K562 (cell line): ENCODE measurements around the gene ZNF74. TPM values are rescaled to one million over a fixed set of nuclear protein-coding genes. Genes with fewer than 3 reads are reported as not detected.

Source experiments
- CHD2 ChIP-seq: IDR thresholded peaks from 2 replicates; pipeline ENCODE4 v1.6.1; 2011; ENCODE audit warnings: low read depth, low read length
- GATA2 ChIP-seq: sonication (generic); formaldehyde crosslinking; IDR thresholded peaks from 2 replicates; pipeline ENCODE4 v1.4.0; 2020; ENCODE audit warnings: mild to moderate bottlenecking, missing genetic modification reagents
- HSF4 ChIP-seq: fragments of 250-450 bp; sonication (Bioruptor Pico); IDR thresholded peaks from 2 replicates; pipeline ENCODE4 v2.1.2; 2022; ENCODE audit warnings: mild to moderate bottlenecking, moderate library complexity, borderline replicate concordance
- MAZ ChIP-seq, 2 experiments: fragments of 450-650 bp in 1 of 2; sonication (generic) in 1 of 2; formaldehyde crosslinking; IDR thresholded peaks in 1 of 2; conservative IDR thresholded peaks in 1 of 2; 2 replicates each; pipeline versions ENCODE4 v1.4.0 to v1.5.0; 2020; ENCODE audit warnings: mild to moderate bottlenecking in 1 of 2, missing genetic modification reagents in 1 of 2
- MEIS2 ChIP-seq: fragments of 450-650 bp; IDR thresholded peaks from 2 replicates; pipeline ENCODE4 v1.6.1; 2014; ENCODE audit warnings: mild to moderate bottlenecking; ENCODE audit not compliant: partially characterized antibody
- NEUROD1 ChIP-seq: fragments of 150-350 bp; IDR thresholded peaks from 2 replicates; pipeline ENCODE4 v1.6.1; 2014; ENCODE audit warnings: borderline replicate concordance, low read length, low read depth; ENCODE audit not compliant: partially characterized antibody
- PCBP2 ChIP-seq: fragments of 200-400 bp; formaldehyde crosslinking; IDR thresholded peaks from 2 replicates; pipeline ENCODE4 v1.6.1; 2018; ENCODE audit warnings: low read length, low read depth, mild to moderate bottlenecking, moderate library complexity; ENCODE audit not compliant: poor library complexity, severe bottlenecking
- PHF8 ChIP-seq: fragments of 200-600 bp; sonication (generic); IDR thresholded peaks from 2 replicates; pipeline ENCODE4 v1.6.1; 2012; ENCODE audit warnings: mixed run types, mild to moderate bottlenecking, inconsistent platforms, low read length, moderate library complexity, borderline replicate concordance
- POLR3G ChIP-seq: IDR thresholded peaks from 2 replicates; pipeline ENCODE4 v1.6.1; 2011; ENCODE audit not compliant: insufficient read length, insufficient replicate concordance; ENCODE audit errors: extremely low read depth
- SAFB2 ChIP-seq: fragments of 200-400 bp; formaldehyde crosslinking; IDR thresholded peaks from 2 replicates; pipeline ENCODE4 v1.6.1; 2018; ENCODE audit warnings: borderline replicate concordance, low read length, low read depth, moderate library complexity; ENCODE audit not compliant: severe bottlenecking
- SOX6 ChIP-seq: fragments of 450-650 bp; IDR thresholded peaks from 2 replicates; pipeline ENCODE4 v1.6.1; 2014; ENCODE audit warnings: mild to moderate bottlenecking
- TARDBP ChIP-seq: fragments of 450-650 bp; IDR thresholded peaks from 2 replicates; pipeline ENCODE4 v1.6.1; 2016
- TSC22D4 ChIP-seq: fragments of 450-650 bp; IDR thresholded peaks from 2 replicates; pipeline ENCODE4 v1.6.1; 2016; ENCODE audit warnings: missing genetic modification characterization, missing biosample characterization, control low read depth
- ZBTB5 ChIP-seq: fragments of 450-650 bp; IDR thresholded peaks from 2 replicates; pipeline ENCODE4 v1.6.1; 2017; ENCODE audit warnings: antibody characterized with exemption
- ZBTB7A ChIP-seq: IDR thresholded peaks from 2 replicates; pipeline ENCODE4 v1.6.1; 2011; ENCODE audit warnings: low read depth, mild to moderate bottlenecking, low read length, moderate library complexity, borderline replicate concordance; ENCODE audit not compliant: control insufficient read depth
- ZNF263 ChIP-seq: sonication (generic); formaldehyde crosslinking; IDR thresholded peaks from 2 replicates; pipeline ENCODE4 v1.8.0; 2022; ENCODE audit warnings: mild to moderate bottlenecking, missing genetic modification reagents, borderline replicate concordance
- ZNF830 ChIP-seq: fragments of 250-450 bp; sonication (Bioruptor Pico); IDR thresholded peaks from 2 replicates; pipeline ENCODE4 v1.5.0; 2021; ENCODE audit warnings: mild to moderate bottlenecking
- polyA plus RNA-seq, 8 experiments: library from polyadenylated mRNA; depleted of rRNA in 4 of 8; stranded (reverse) in 5 of 8; unstranded in 3 of 8; fragments of >200 nt; fragmentation: Nextera tagmentation in 2 of 8; fragmentation: Illumina TruSeq in 1 of 8; extraction: Ambion mirVana in 2 of 8; extraction: Trizol in 1 of 8; gene quantifications; 2 replicates each; pipeline versions ENCODE4 v1.2.1 to v1.2.3, GENCODE V29; 2011 to 2014; ENCODE audit warnings: inconsistent platforms in 1 of 8, missing spikeins in 1 of 8
- total RNA-seq, 7 experiments: library from RNA; depleted of rRNA in 6 of 7; stranded (reverse); fragments of >200 nt in 6 of 7; fragmentation: Illumina TruSeq in 2 of 7; extraction: Trizol in 2 of 7; gene quantifications; 2 replicates each; pipeline versions ENCODE4 v1.2.1 to v1.2.3, GENCODE V29; 2011 to 2021; ENCODE audit warnings: low replicate concordance in 1 of 7
- TF ChIP-seq, protein P1 (sequence below): sonication (generic); formaldehyde crosslinking; IDR thresholded peaks from 2 replicates; pipeline ENCODE4 v1.8.1; 2023; ENCODE audit warnings: missing genetic modification reagents, mild to moderate bottlenecking, borderline replicate concordance

The ZNF74 gene
- total and polyA plus RNA-seq, 9 of the 15 experiments (the other 6 are each of a cell fraction or from before 2014, with no cell fraction given) = 2.4 to 53.5 (median 31.5) TPM

GRCh38 chr22:20393705-20394476 is at the start of gene ZNF74 (continued):
- TF ChIP-seq TARDBP = no peak
- TF ChIP-seq ZNF263 (CRISPR knock-in tag) = no peak
- TF ChIP-seq GATA2 (CRISPR knock-in tag) = no peak
- no peak for TF ChIP-seq SAFB2
- peak; percentile 66 for TF ChIP-seq NEUROD1
- TF ChIP-seq PHF8 = peak; percentile 100
- TF ChIP-seq SOX6 = no peak
- no peak for TF ChIP-seq POLR3G
- no peak; the same call in 1 of the 2 replicates for TF ChIP-seq HSF4
- TF ChIP-seq PCBP2 = no peak
- TF ChIP-seq ZNF830 = peak; percentile 96
- TF ChIP-seq MEIS2 = no peak
- peak; percentile 64 for TF ChIP-seq CHD2
- TF ChIP-seq ZBTB5 = no peak
- peak in 1 of 2 experiments; percentile 96; a peak in 2 of 4 replicates for TF ChIP-seq MAZ (CRISPR knock-in tag; conservative IDR thresholded peaks at IDR 0.05 in 1 of 2, IDR thresholded peaks at IDR 0.05 in 1 of 2)
- 0 out of 2 replicates have a peak, but pooled peaks have one; percentile 70 for TF ChIP-seq ZBTB7A
- TF ChIP-seq, protein P1, sequence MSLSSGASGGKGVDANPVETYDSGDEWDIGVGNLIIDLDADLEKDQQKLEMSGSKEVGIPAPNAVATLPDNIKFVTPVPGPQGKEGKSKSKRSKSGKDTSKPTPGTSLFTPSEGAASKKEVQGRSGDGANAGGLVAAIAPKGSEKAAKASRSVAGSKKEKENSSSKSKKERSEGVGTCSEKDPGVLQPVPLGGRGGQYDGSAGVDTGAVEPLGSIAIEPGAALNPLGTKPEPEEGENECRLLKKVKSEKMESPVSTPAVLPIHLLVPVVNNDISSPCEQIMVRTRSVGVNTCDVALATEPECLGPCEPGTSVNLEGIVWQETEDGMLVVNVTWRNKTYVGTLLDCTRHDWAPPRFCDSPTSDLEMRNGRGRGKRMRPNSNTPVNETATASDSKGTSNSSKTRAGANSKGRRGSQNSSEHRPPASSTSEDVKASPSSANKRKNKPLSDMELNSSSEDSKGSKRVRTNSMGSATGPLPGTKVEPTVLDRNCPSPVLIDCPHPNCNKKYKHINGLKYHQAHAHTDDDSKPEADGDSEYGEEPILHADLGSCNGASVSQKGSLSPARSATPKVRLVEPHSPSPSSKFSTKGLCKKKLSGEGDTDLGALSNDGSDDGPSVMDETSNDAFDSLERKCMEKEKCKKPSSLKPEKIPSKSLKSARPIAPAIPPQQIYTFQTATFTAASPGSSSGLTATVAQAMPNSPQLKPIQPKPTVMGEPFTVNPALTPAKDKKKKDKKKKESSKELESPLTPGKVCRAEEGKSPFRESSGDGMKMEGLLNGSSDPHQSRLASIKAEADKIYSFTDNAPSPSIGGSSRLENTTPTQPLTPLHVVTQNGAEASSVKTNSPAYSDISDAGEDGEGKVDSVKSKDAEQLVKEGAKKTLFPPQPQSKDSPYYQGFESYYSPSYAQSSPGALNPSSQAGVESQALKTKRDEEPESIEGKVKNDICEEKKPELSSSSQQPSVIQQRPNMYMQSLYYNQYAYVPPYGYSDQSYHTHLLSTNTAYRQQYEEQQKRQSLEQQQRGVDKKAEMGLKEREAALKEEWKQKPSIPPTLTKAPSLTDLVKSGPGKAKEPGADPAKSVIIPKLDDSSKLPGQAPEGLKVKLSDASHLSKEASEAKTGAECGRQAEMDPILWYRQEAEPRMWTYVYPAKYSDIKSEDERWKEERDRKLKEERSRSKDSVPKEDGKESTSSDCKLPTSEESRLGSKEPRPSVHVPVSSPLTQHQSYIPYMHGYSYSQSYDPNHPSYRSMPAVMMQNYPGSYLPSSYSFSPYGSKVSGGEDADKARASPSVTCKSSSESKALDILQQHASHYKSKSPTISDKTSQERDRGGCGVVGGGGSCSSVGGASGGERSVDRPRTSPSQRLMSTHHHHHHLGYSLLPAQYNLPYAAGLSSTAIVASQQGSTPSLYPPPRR = no peak
- no peak for TF ChIP-seq TSC22D4 (tag)
